GM23338 (cell line): Measurements from ENCODE around the gene FARSA. TPM values are rescaled to one million over a fixed set of nuclear protein-coding genes. Genes with fewer than 3 reads are reported as not detected.

Experiments
- ATAC-seq: fragments of 200-7000 bp; cut with Tn5 transposase; 3 replicates; pipeline ENCODE4 v1.9.1; 2020
- DNase-seq: peaks from one replicate; pipeline ENCODE4 v3.0.0-alpha.2; 2015; ENCODE audit warnings: low spot score
- H2AFZ ChIP-seq: fragments of 200-600 bp; sonication (generic); 2 replicates; pipeline ENCODE4 v1.8.0; 2016; ENCODE audit warnings: antibody characterized with exemption, mild to moderate bottlenecking, moderate library complexity
- H3F3A ChIP-seq: fragments of 200-600 bp; sonication (generic); replicated peaks from 2 replicates; pipeline ENCODE4 v1.8.0; 2017; ENCODE audit warnings: antibody characterized with exemption, mixed run types, low read depth
- H3K27ac ChIP-seq: fragments of 200-600 bp; sonication (generic); 2 replicates; pipeline ENCODE4 v1.6.1; 2016; ENCODE audit warnings: low read depth
- H3K27me3 ChIP-seq: fragments of 200-600 bp; sonication (generic); 2 replicates; pipeline ENCODE4 v1.8.0; 2016; ENCODE audit warnings: mild to moderate bottlenecking, mixed run types, moderate library complexity; ENCODE audit not compliant: insufficient read depth
- H3K36me3 ChIP-seq: fragments of 200-600 bp; sonication (generic); 2 replicates; pipeline ENCODE4 v1.8.0; 2016; ENCODE audit warnings: mild to moderate bottlenecking; ENCODE audit not compliant: insufficient read depth
- H3K4me1 ChIP-seq: fragments of 200-600 bp; sonication (generic); 2 replicates; pipeline ENCODE4 v1.8.0; 2016; ENCODE audit warnings: mild to moderate bottlenecking, moderate library complexity; ENCODE audit not compliant: insufficient read depth
- H3K4me2 ChIP-seq: fragments of 200-600 bp; sonication (generic); 2 replicates; pipeline ENCODE4 v1.7.1; 2017; ENCODE audit warnings: mixed run types
- H3K4me3 ChIP-seq: fragments of 200-600 bp; sonication (generic); 2 replicates; pipeline ENCODE4 v1.6.1; 2016; ENCODE audit warnings: mixed run types
- H3K79me2 ChIP-seq: fragments of 200-600 bp; sonication (generic); replicated peaks from 2 replicates; pipeline ENCODE4 v1.8.0; 2017; ENCODE audit warnings: mild to moderate bottlenecking; ENCODE audit not compliant: insufficient read depth
- H3K9me2 ChIP-seq: fragments of 200-600 bp; sonication (generic); 2 replicates; pipeline ENCODE4 v1.8.0; 2017; ENCODE audit not compliant: insufficient read depth
- H4K20me1 ChIP-seq: fragments of 200-600 bp; sonication (generic); replicated peaks from 2 replicates; pipeline ENCODE4 v1.8.0; 2017; ENCODE audit warnings: mild to moderate bottlenecking; ENCODE audit not compliant: insufficient read depth
- H3K27ac Mint-ChIP-seq: 2 replicates; pipeline ENCODE4 v1.8.0; 2020; ENCODE audit warnings: inconsistent platforms, mild to moderate bottlenecking, moderate library complexity, mixed read lengths
- H3K27me3 Mint-ChIP-seq: 3 replicates; pipeline ENCODE4 v1.8.0; 2022; ENCODE audit warnings: low read depth, mild to moderate bottlenecking, moderate library complexity, mixed read lengths, inconsistent platforms; ENCODE audit not compliant: insufficient read depth, poor library complexity
- H3K36me3 Mint-ChIP-seq: 3 replicates; pipeline ENCODE4 v1.8.0; 2021; ENCODE audit warnings: low read depth, mild to moderate bottlenecking, inconsistent platforms, moderate library complexity, mixed read lengths
- H3K4me1 Mint-ChIP-seq: 3 replicates; pipeline ENCODE4 v1.8.0; 2020; ENCODE audit warnings: mild to moderate bottlenecking, inconsistent platforms, mixed read lengths
- H3K4me3 Mint-ChIP-seq: 3 replicates; pipeline ENCODE4 v1.8.0; 2021; ENCODE audit warnings: moderate library complexity, mild to moderate bottlenecking, inconsistent platforms, mixed read lengths
- H3K9me3 Mint-ChIP-seq: 3 replicates; pipeline ENCODE4 v1.8.0; 2020; ENCODE audit warnings: moderate library complexity, mild to moderate bottlenecking, inconsistent platforms, mixed read lengths
- CREB1 ChIP-seq: fragments of 250-450 bp; sonication (Bioruptor Pico); IDR thresholded peaks from 2 replicates; pipeline ENCODE4 v1.5.0; 2020; ENCODE audit warnings: low read depth, mild to moderate bottlenecking, moderate library complexity
- ETS1 ChIP-seq: IDR thresholded peaks from 2 replicates; pipeline ENCODE4 v1.6.1; 2016; ENCODE audit warnings: antibody characterized with exemption
- EZH2 ChIP-seq: fragments of 200-600 bp; sonication (generic); IDR thresholded peaks from one replicate; pipeline ENCODE4 v1.8.0; 2017; ENCODE audit warnings: antibody characterized with exemption, mild to moderate bottlenecking, low read depth; ENCODE audit not compliant: unreplicated experiment
- EZH2phosphoT487 ChIP-seq: fragments of 200-600 bp; sonication (generic); IDR thresholded peaks from one replicate; pipeline ENCODE4 v1.8.1; 2018; ENCODE audit warnings: antibody characterized with exemption; ENCODE audit not compliant: unreplicated experiment
- JUNB ChIP-seq: IDR thresholded peaks from one replicate; pipeline ENCODE4 v1.6.1; 2016; ENCODE audit warnings: antibody characterized with exemption; ENCODE audit not compliant: unreplicated experiment
- NANOG ChIP-seq: IDR thresholded peaks from 2 replicates; pipeline ENCODE4 v1.6.1; 2016; ENCODE audit warnings: antibody characterized with exemption, borderline replicate concordance
- POLR2AphosphoS5 ChIP-seq: IDR thresholded peaks from 2 replicates; pipeline ENCODE4 v1.6.1; 2016; ENCODE audit warnings: antibody characterized with exemption, low read depth
- STAT1 ChIP-seq: IDR thresholded peaks from one replicate; pipeline ENCODE4 v1.6.1; 2016; ENCODE audit warnings: antibody characterized with exemption; ENCODE audit not compliant: unreplicated experiment
- ZNF114 ChIP-seq: fragments of 250-450 bp; sonication (Bioruptor Pico); IDR thresholded peaks from 2 replicates; pipeline ENCODE4 v1.5.0; 2020; ENCODE audit warnings: mild to moderate bottlenecking, moderate library complexity
- ZNF331 ChIP-seq: fragments of 250-450 bp; sonication (Bioruptor Pico); IDR thresholded peaks from 2 replicates; pipeline ENCODE4 v1.5.0; 2020; ENCODE audit warnings: low read depth, mild to moderate bottlenecking, moderate library complexity
- ZNF462 ChIP-seq: fragments of 250-450 bp; sonication (Bioruptor Pico); IDR thresholded peaks from 2 replicates; pipeline ENCODE4 v1.5.0; 2020; ENCODE audit warnings: mild to moderate bottlenecking, moderate library complexity
- polyA plus RNA-seq: library from polyadenylated mRNA; unstranded; fragments of >200 nt; fragmentation: Nextera tagmentation; extraction: Ambion mirVana; gene quantifications from 2 replicates; pipeline ENCODE4 v1.2.1, GENCODE V29; 2016
- total RNA-seq: library from RNA; depleted of rRNA; stranded (reverse); fragments of >200 nt; shearing (Covaris generic); gene quantifications from 2 replicates; pipeline ENCODE4 v1.2.3, GENCODE V29; 2014
- TF ChIP-seq, protein P1 (sequence below): IDR thresholded peaks from one replicate; pipeline ENCODE4 v1.6.1; 2018; ENCODE audit warnings: antibody characterized with exemption; ENCODE audit not compliant: unreplicated experiment
- TF ChIP-seq, protein P2 (sequence below), 2 experiments: fragments of 200-600 bp in 1 of 2; sonication (generic) in 1 of 2; conservative IDR thresholded peaks; 2 replicates each; pipeline versions ENCODE4 v1.5.1 to v1.6.1; 2016 to 2017; ENCODE audit warnings: antibody characterized with exemption in 2 of 2, low read depth in 2 of 2, mild to moderate bottlenecking in 2 of 2, moderate library complexity in 1 of 2

FARSA gene
- total and polyA plus RNA-seq, 2 experiments from 2014 or later: 74.7 to 86.4 TPM

DNA sequence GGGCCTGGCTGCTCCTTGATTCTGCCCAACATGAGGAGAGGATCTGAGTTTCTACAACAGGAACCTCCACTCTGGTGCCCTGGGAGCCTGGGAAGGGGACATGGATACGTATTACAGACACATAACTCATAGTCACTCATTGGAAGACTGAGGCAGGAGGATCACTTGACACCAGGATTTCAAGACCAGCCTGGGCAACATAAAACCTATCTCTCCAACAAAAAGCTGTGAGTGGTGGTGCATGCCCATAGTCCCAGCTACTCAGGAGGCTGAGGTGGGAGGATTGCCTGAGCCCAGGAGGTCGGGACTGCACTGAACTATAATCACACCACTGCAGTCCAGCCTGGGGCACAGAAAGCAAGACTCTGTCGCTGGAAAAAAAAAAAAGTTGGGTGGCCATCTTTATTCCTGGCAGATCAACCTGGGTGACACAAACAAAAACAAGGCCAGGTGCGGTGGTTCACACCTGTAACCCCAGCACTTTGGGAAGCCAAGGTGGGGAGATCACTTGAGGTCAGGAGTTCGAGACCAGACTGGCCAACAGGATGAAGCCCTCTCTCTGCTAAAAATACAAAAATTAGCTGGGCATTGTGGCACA lies 45.4 kb downstream of the FARSA start:
- TF ChIP-seq JUNB (no peak), ETS1 (no peak), ZNF114 (no peak), ZNF462 (CRISPR knock-in tag) (no peak), POLR2AphosphoS5 (no peak), NANOG (no peak), EZH2phosphoT487 (no peak), CREB1 (CRISPR knock-in tag) (no peak), ZNF331 (CRISPR knock-in tag) (no peak), STAT1 (no peak), EZH2 (no peak)
- TF ChIP-seq, protein P1, sequence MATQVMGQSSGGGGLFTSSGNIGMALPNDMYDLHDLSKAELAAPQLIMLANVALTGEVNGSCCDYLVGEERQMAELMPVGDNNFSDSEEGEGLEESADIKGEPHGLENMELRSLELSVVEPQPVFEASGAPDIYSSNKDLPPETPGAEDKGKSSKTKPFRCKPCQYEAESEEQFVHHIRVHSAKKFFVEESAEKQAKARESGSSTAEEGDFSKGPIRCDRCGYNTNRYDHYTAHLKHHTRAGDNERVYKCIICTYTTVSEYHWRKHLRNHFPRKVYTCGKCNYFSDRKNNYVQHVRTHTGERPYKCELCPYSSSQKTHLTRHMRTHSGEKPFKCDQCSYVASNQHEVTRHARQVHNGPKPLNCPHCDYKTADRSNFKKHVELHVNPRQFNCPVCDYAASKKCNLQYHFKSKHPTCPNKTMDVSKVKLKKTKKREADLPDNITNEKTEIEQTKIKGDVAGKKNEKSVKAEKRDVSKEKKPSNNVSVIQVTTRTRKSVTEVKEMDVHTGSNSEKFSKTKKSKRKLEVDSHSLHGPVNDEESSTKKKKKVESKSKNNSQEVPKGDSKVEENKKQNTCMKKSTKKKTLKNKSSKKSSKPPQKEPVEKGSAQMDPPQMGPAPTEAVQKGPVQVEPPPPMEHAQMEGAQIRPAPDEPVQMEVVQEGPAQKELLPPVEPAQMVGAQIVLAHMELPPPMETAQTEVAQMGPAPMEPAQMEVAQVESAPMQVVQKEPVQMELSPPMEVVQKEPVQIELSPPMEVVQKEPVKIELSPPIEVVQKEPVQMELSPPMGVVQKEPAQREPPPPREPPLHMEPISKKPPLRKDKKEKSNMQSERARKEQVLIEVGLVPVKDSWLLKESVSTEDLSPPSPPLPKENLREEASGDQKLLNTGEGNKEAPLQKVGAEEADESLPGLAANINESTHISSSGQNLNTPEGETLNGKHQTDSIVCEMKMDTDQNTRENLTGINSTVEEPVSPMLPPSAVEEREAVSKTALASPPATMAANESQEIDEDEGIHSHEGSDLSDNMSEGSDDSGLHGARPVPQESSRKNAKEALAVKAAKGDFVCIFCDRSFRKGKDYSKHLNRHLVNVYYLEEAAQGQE: no peak
- TF ChIP-seq, protein P2, sequence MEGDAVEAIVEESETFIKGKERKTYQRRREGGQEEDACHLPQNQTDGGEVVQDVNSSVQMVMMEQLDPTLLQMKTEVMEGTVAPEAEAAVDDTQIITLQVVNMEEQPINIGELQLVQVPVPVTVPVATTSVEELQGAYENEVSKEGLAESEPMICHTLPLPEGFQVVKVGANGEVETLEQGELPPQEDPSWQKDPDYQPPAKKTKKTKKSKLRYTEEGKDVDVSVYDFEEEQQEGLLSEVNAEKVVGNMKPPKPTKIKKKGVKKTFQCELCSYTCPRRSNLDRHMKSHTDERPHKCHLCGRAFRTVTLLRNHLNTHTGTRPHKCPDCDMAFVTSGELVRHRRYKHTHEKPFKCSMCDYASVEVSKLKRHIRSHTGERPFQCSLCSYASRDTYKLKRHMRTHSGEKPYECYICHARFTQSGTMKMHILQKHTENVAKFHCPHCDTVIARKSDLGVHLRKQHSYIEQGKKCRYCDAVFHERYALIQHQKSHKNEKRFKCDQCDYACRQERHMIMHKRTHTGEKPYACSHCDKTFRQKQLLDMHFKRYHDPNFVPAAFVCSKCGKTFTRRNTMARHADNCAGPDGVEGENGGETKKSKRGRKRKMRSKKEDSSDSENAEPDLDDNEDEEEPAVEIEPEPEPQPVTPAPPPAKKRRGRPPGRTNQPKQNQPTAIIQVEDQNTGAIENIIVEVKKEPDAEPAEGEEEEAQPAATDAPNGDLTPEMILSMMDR (conservative IDR thresholded peaks at IDR 0.05; ENCODE audit: low read depth in 2 of 2): no peak
- H3K4me3 Mint-ChIP-seq: no peak overlapping the region
- no peaks in the 10 kb centered on the region for H3K36me3 ChIP-seq
- H3K27ac ChIP-seq: no peak overlapping the region
- no peak overlapping the region for H3K4me3 ChIP-seq
- DNase-seq: no peak
- H3K27me3 Mint-ChIP-seq: peaks cover 38% of the 10 kb centered on the region
- peaks cover 15% of the 10 kb centered on the region for H3K79me2 ChIP-seq
- peaks cover 15% of the 10 kb centered on the region for H3K36me3 Mint-ChIP-seq
- ATAC-seq: no peak
- H3K9me3 Mint-ChIP-seq: peaks cover 22% of the 10 kb centered on the region
- H3K9me2 ChIP-seq: no peaks in the 10 kb centered on the region
- peaks cover 18% of the 10 kb centered on the region for H3K27me3 ChIP-seq
- H3K27ac Mint-ChIP-seq: no peak overlapping the region
- peaks cover 13% of the 10 kb centered on the region for H3F3A ChIP-seq
- peaks cover 13% of the 10 kb centered on the region for H3K4me1 Mint-ChIP-seq
- H3K4me1 ChIP-seq: peaks cover 6% of the 10 kb centered on the region; the same call in 1 of the 2 replicates
- peaks cover 7% of the 10 kb centered on the region for H4K20me1 ChIP-seq
- no peak overlapping the region for H2AFZ ChIP-seq
- no peak overlapping the region for H3K4me2 ChIP-seq
